HepG2 (cell line): Measurements from ENCODE around the gene PNKD. TPM values are rescaled to one million over a fixed set of nuclear protein-coding genes. Genes with fewer than 3 reads are reported as not detected.

ENCODE experiments used
- AHDC1 ChIP-seq: sonication (generic); formaldehyde crosslinking; IDR thresholded peaks from 2 replicates; pipeline ENCODE4 v1.5.1; 2020; ENCODE audit warnings: mild to moderate bottlenecking, missing genetic modification reagents, borderline replicate concordance
- NFAT5 ChIP-seq: sonication (generic); formaldehyde crosslinking; IDR thresholded peaks from 2 replicates; pipeline ENCODE4 v1.4.0; 2020; ENCODE audit warnings: missing genetic modification reagents
- U2AF1 ChIP-seq: fragments of 200-400 bp; formaldehyde crosslinking; optimal IDR thresholded peaks from 2 replicates; pipeline ENCODE3; 2017; ENCODE audit warnings: mild to moderate bottlenecking, low read depth, low read length
- ZNF225 ChIP-seq: sonication (generic); formaldehyde crosslinking; IDR thresholded peaks from 2 replicates; pipeline ENCODE4 v1.4.0; 2020; ENCODE audit warnings: mild to moderate bottlenecking, missing genetic modification reagents
- ZNF33A ChIP-seq: sonication (generic); formaldehyde crosslinking; IDR thresholded peaks from 2 replicates; pipeline ENCODE4 v1.5.1; 2020; ENCODE audit warnings: missing genetic modification reagents, mild to moderate bottlenecking, moderate library complexity, borderline replicate concordance
- ZNF670 ChIP-seq: sonication (generic); formaldehyde crosslinking; IDR thresholded peaks from 2 replicates; pipeline ENCODE4 v1.8.0; 2022; ENCODE audit warnings: mild to moderate bottlenecking, missing genetic modification reagents, borderline replicate concordance
- ZNF780A ChIP-seq: sonication (generic); formaldehyde crosslinking; IDR thresholded peaks from 2 replicates; pipeline ENCODE4 v1.8.0; 2022; ENCODE audit warnings: mild to moderate bottlenecking, missing genetic modification reagents, moderate library complexity
- ZSCAN20 ChIP-seq: sonication (generic); formaldehyde crosslinking; IDR thresholded peaks from 2 replicates; pipeline ENCODE4 v1.4.0; 2020; ENCODE audit warnings: missing genetic modification reagents, mild to moderate bottlenecking, borderline replicate concordance
- polyA plus RNA-seq, 8 experiments: library from polyadenylated mRNA; depleted of rRNA in 3 of 8; stranded (reverse) in 7 of 8; unstranded in 1 of 8; fragments of >200 nt; fragmentation: Illumina TruSeq in 4 of 8; extraction: Trizol in 4 of 8; gene quantifications; 2 replicates each; pipeline versions ENCODE4 v1.2.1 to v1.2.3, GENCODE V29; 2011 to 2016; ENCODE audit warnings: low read depth in 4 of 8, missing spikeins in 1 of 8, mixed read lengths in 1 of 8; ENCODE audit not compliant: insufficient read depth in 1 of 8
- total RNA-seq, 5 experiments: library from RNA; depleted of rRNA; stranded (reverse); fragments of >200 nt; fragmentation: Illumina TruSeq; extraction: Trizol; gene quantifications; 2 replicates each; pipeline ENCODE4 v1.2.3, GENCODE V29; 2016; ENCODE audit warnings: low read depth in 1 of 5
- TF ChIP-seq, protein P1 (sequence below): sonication (generic); formaldehyde crosslinking; conservative IDR thresholded peaks from 2 replicates; pipeline ENCODE4 v1.4.0; 2020; ENCODE audit warnings: missing genetic modification reagents

Gene PNKD
- total and polyA plus RNA-seq, 2 of the 13 experiments (the other 11 are each of a cell fraction or from before 2014, with no cell fraction given) = 55.9 to 80.4 TPM

GRCh38 chr2:218270721-218271486 lies 585 bp downstream of the PNKD start (continued):
- TF ChIP-seq AHDC1 = 0 out of 2 replicates have a peak, but pooled peaks have one; percentile 43
- peak; percentile 74; the same call in 1 of the 2 replicates for TF ChIP-seq ZNF225
- 0 out of 2 replicates have a peak, but pooled peaks have one; percentile 13 for TF ChIP-seq ZSCAN20
- 0 out of 2 replicates have a peak, but pooled peaks have one; percentile 2 for TF ChIP-seq NFAT5
- peak; percentile 79; the same call in 1 of the 2 replicates for TF ChIP-seq ZNF33A (CRISPR knock-in tag)
- no peak for TF ChIP-seq U2AF1
- TF ChIP-seq, protein P1, sequence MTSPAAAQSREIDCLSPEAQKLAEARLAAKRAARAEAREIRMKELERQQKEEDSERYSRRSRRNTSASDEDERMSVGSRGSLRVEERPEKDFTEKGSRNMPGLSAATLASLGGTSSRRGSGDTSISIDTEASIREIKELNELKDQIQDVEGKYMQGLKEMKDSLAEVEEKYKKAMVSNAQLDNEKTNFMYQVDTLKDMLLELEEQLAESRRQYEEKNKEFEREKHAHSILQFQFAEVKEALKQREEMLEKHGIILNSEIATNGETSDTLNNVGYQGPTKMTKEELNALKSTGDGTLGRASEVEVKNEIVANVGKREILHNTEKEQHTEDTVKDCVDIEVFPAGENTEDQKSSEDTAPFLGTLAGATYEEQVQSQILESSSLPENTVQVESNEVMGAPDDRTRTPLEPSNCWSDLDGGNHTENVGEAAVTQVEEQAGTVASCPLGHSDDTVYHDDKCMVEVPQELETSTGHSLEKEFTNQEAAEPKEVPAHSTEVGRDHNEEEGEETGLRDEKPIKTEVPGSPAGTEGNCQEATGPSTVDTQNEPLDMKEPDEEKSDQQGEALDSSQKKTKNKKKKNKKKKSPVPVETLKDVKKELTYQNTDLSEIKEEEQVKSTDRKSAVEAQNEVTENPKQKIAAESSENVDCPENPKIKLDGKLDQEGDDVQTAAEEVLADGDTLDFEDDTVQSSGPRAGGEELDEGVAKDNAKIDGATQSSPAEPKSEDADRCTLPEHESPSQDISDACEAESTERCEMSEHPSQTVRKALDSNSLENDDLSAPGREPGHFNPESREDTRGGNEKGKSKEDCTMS = no peak
- no peak for TF ChIP-seq ZNF780A (CRISPR knock-in tag)
- 0 out of 2 replicates have a peak, but pooled peaks have one; percentile 80 for TF ChIP-seq ZNF670 (CRISPR knock-in tag)
